C4-2B (cell line): ENCODE data around the gene ALOX5.

ENCODE experiments used
- CTCF ChIP-seq: fragments of 450-650 bp; conservative IDR thresholded peaks from 2 replicates; pipeline ENCODE4 v1.5.1; 2017; ENCODE audit warnings: mild to moderate bottlenecking
- ZFX ChIP-seq: fragments of 450-650 bp; IDR thresholded peaks from 2 replicates; pipeline ENCODE4 v1.6.1; 2017

- TF ChIP-seq CTCF (no peak), ZFX (no peak)
Measured at GRCh38 chr10:45471059-45471458, 97.0 kb downstream of the ALOX5 start.
